ENCODE results near the gene FOXJ3.

Gene FOXJ3

DNA sequence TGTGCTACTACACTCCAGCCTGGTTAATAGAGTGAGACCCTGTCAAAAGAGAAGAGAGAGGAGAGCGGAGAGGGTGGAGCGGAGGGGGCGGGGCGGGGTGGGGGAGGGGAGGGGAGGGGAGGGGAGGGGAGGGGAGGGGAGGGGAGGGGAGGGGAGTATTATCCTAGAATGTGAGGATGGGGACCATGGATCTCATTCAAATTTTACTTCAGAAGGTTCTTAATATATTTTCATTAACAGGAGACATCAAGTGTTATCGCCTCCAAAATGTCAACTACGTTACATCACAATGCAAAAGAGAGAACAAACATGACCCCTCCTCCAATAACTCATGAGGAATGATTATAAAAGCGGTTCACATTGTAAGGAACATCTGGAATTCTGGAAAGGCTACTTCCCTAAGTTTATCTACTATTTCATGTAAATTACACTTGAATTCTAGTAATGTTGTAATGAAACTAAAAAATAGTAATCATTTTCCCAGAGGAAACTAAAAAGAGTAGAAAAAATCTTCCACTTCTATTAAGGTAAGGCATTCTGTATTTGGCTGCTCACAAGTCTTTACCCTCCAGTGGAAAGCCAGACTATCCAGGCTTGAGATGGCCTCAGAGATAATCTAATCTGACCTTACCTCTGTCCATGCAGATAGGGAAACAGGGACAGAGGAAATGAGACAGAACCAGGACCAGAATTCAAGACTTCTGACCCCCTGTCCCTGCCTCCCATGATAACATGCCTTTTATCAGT is 151.7 kb downstream of the FOXJ3 start:
- no peak for DNase-seq

DNA sequence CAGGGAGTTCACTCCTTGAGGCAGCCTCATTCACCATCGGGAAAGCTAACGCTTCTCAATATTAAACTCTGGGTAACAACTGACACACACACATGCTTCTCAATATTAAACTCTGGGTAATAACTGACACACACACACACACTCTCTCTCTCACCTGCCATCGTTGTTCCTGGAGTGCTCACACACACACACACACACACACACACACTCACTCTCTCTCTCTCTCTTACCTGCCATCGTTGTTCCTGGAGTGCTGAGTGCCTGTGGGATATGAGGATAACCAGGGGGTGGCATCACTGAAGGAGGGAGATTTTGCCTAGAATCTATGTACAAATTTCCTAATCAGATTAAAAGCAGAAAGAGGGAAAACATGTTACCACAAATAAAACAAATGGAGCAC is 153.3 kb downstream of the FOXJ3 start:
- DNase-seq = no peak

DNA sequence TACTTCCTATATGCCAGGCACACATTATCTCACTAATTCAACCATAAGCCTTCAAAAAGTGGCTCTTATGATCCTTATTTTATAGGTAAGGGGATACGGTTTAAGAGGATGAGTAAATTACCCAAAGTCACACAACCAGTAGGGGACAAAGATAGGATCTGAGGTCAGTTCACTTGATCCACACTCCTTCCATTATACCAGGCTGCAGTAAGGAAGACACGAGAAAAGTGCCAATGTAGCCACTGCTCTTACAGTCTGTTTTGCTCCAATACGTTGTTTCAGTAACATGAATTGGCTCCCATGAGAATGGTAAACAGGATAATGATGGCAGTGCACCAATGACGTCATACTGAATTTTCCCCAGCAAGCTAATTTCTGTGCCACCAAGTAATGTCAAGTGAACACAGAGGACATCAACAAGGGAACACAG is 155.1 kb downstream of the FOXJ3 start:
- DNase-seq = no peak

DNA sequence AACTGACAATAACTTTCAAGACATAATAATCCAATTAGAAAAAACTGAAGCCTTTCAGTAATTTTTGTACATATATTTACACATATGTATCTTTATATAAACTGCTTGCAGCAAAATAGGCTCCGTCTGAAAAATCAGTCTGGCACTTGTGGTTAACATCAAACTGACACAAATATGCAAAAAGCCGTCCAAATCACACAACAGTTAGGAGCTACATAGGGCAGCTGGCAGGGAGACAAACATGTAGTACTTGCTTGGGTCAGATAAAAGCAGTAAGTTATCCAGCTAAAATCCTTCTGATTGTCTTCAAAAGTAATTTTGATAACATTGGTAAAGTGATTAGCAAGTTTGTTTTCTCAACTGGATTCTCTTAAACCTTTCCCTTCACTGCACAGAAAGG is 155.8 kb downstream of the FOXJ3 start:
- no peak for DNase-seq

DNA sequence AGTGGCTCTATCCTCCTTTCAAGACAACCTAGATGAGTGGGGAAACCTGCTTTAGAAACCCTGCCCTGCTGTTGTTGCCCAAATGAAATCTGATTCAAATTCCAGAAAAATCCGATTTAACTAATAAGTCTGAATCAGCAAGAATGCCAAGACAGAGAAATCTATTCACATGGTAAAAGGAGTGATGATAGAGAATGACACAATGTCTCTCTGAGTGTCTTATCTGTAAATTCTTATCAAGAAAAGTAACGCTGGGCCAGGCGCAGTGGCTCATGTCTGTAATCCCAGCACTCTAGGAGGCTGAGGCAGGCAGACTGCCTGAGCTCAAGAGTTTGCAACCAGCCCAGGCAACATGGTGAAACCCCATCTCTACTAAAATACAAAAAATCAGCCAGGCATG is 156.8 kb downstream of the FOXJ3 start:
- no peak for DNase-seq

DNA sequence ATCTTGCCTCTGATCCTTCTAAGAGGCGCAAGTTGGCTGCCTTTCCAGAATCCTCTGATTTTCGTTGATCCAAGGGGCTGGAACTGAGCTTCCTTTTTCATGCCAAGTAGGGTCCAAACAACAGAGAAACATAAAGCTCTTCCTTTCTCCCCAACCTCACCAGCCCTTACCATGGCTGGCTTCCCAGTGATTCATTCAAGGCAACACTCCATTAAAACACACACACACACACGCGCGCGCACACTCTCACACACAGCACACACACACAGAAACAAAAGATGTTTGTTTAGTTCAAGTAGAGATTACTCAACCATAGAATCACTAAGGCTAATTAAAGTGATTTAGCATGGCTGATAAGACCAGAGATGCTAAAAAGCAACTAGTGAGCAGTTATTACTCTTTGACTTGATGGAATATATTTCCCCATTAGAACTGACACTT is 157.5 kb downstream of the FOXJ3 start:
- DNase-seq = peak; percentile 87

DNA sequence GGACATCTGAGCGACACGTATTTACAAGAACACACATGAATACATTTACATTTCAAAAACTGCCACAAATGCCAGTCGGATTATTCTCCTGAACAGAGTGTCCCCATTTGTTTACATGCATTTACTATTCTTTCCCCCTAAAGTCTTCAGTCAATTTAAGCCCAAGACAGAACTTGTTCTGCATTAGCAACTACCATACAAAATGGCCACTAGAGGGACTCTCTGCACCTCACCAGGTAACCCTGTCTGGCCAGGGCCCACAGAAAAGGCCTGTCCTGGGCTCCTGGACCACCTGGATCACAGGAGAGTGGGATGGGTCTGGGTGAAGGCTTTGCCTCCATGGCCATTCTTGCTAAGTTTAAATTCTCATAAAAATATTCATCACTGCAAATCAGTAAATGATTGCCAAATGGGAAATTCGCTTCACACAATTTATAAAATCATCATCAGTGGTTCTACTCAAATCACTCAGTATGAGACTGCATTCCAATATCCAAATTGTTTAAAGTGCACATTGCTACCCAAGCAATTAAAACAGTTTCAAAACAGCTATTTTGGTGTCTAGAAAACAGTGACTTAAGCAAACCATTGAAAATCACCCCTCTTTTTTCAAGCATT is 158.0 kb downstream of the FOXJ3 start:
- DNase-seq = peak; percentile 74

DNA sequence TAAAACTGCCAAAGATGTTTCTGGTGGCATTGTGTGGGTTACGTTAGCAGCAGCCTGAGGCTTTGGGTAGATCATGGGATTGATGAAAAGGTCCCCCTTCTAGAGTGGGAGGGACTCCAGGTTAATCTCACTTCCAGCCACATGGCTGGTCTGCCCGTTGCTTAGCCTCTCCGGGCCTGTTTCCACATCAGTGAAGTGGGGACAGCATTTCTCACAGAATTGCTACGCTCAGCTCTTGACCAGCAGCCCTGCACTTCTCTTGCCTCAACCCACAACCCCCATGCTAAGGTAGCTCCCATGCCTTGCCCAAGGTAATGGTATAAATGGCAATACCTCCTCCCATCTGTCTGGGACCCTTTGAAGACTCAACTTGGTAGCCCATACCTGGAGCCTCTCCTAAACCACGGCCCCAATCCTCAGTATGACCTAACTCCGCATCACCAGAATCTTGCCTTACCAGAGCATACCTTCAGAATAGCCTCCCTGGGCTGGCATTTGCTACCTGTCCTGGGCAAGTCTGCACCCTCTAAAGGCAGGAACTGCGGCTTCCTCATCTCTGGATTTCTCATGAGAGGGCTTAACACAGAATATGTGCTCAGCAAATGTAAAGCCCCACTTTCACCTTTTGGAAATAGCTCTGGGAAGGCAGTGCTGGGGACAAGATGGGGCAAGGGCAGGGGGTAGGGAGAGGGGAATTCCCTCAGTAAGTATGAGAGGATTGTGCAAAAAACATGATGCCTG is 159.6 kb downstream of the FOXJ3 start:
- DNase-seq = no peak

DNA sequence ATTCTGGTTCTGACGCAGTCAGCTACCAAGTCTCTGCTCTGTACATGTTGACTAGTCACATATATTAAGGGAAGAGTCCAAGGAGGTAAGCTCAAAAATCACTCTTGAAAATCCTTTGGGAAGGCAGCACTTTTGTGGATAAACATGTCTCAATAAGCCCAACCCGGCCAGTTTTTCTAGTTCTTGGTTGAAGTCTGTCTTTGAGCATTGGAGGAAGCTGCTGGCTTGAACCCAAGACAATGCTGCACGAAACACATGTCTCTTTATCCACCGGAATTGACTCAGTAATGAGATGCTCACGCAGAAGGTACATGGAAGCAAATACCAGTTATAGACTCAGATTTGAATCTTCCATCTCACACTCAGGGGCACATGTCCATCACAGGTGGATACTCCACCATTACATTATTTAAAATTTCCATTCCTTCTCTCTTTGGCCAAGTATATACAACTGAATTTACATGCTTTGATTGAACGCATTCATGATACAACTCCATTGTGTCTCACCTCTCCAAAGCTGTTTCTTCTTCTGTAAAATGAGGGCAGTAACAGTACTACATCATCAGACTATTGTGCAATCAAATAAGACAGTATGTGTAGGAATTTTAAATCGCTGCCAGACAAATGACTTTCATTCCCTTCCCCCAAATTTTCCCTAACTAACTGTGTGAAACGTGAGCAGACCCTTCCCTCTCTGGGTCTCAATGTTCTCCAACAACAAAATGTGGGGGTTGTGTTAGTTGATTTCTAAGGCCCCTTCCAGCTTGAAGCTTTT is 160.9 kb downstream of the FOXJ3 start:
- DNase-seq = peak; percentile 22

DNA sequence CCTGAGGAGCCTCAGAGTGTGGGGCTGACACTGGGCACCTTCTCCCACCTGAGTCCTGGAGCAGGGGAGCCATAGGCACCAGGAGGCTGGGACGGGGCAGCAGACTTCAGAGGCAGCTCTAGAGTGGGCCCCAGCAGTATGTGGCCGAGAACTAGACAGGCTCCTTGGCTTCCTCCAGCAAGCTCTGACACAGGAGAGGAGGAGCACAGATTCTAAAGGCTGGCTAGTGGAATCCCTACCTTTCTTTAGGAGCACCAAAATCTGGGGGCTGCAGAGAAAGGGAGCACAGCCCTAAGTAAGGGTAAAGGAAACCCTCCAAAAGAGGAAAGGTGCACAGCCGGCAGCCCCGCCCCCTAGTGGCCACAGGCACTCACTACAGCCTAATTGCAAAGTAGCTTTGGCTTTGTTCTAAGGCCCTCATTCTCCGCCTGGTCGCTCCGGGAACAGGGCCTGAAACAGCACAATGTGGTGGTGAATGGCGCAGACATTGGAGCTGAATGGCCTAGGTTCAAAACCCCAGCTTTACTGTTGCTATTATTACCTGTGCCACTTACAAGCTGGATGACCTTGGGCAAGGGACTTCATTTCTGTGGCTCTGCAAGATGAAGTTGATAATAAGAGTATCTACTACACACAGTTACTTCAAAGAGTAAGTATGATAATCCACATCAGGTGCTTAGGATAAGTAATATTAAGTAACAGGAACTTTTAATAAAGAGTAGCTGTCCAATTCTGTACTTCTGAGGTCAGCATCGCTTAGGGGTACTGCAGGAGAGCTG is 161.7 kb downstream of the FOXJ3 start:
- peak; percentile 73 for DNase-seq

DNA sequence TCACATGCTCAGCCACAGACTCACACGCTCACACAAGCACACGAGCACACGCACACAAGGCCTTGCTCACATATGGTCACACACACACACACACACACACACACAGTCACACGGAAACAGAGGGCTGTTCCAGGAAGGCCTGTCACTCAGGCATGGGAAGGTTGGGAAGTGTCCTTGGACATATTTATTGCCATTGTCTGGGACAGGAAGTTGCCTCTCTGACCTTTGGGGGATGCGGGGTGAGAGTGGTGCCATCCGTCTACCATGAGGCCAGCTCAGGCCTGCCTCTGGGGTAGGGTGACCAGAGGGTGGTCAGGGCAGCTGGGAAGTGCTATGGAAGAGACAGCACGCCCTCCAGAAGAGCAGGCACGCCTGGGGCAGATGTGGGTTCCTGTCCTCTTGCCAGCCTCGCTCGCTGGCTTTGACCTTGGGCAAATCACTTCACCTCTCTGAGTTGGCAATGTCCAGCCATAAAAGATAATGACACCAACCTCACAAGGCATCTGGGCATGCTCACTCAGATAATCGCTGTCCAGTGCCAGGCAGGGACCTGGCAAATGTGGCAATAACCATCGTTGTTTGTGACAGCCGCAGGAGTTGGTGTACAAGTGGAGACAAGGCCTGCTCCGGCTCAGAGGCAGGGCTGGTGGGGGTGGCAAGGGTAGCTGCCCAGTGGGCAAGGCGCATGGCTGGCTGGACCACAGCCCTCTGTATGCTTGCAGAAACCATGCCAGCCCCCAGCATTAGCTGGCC is 162.5 kb downstream of the FOXJ3 start:
- DNase-seq = no peak

DNA sequence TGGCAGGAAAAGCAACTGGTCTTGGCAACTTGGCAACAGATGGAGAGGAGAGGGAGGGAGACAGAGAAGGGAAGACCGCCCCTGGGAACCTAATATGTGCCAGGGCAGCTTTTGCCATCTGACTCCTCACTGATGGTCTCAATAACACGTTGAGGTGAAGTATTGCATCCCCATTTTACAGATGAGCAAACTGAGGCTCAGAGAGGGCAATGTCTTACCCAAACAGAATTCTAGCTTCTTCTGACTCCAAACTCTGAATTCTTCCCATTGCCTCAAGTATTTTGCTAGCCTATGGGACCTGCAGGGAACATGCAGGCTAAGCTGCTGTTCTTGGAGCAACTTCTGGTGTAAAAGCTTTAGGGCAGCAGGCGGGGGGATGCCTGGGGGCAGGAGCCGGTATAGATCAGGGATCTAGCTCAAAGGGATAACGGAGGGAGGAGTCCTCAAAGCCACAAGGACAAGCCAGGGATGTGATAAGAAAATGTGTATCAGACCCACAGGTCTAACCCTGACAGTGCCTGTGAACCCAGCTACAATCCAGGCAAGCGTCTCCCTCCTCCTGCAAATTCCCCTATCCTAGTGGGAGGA is 163.3 kb downstream of the FOXJ3 start:
- no peak for DNase-seq

DNA sequence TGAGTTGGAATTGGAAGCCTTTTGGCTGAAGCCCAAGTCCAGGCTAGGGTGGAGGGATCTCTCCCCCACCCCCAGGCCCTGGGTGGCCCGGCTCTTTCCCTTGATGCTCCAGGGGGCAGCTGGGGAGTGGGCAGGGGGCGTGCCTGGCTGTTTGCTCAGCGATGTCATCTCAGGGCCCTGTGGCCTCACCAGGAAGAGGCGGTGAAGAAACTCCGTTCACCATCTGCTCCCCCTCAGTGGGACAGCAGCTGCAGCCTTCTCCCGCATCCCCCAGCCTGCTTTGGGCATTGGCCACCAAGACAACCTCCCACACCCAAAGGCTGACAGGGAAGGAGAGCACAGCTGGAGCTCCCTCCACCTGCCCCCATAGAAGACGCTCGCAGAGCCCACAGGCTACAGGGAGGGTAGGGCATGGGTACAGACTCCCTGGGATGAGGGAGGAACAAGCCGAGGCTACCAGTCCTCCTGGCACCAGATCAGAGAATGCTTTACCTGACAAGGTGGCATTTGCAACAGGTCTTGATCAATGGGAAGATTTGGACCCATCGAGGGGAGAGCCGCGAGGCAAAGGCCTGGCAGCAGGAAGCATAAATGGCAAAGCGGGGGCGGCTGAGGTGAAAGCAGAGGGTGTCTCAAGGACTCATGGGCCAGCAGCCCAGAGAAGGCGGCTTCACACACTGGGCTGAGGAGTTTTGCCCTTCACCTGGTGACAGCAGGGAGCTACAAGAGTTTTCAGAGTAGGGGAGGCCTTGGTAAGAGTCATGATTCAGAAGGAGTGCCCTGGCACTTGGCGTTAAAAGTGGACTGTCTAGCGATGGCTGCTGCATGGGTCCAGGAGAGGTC is 164.0 kb downstream of the FOXJ3 start:
- DNase-seq = no peak

DNA sequence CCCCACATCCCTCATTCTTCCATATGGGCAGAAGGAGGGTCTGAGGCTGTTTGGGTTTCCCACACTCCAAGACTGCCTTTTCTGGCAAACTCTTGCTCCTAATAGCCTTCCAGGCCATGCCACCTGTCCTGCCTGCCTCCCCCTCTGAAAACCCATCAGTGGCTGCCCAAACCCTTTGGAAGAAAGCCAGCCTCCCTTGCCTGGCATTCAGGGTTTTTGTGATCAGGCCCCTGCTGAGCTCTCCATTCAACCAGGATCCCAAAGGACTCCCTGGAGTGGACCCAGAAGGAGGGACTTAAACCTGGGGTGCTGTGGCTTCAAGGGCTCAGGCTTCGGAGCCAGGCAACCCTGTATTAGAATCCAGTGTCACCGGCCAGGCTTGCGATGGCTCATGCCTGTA is 166.3 kb downstream of the FOXJ3 start:
- DNase-seq = peak; percentile 56

DNA sequence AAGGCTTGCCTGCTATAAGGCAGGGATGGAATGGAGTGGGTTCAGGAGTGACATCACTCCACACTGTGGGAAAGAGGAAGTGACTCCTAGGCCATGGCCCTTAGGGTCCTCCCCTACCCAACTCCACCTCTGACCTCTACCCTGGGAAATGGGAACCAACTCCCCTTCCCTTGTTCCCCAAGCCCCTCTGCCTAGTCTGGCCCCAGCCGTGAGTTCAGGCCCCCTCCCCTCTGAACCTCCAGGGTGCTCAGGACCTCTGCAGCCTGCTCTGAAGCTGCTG is 166.7 kb downstream of the FOXJ3 start:
- DNase-seq = no peak

DNA sequence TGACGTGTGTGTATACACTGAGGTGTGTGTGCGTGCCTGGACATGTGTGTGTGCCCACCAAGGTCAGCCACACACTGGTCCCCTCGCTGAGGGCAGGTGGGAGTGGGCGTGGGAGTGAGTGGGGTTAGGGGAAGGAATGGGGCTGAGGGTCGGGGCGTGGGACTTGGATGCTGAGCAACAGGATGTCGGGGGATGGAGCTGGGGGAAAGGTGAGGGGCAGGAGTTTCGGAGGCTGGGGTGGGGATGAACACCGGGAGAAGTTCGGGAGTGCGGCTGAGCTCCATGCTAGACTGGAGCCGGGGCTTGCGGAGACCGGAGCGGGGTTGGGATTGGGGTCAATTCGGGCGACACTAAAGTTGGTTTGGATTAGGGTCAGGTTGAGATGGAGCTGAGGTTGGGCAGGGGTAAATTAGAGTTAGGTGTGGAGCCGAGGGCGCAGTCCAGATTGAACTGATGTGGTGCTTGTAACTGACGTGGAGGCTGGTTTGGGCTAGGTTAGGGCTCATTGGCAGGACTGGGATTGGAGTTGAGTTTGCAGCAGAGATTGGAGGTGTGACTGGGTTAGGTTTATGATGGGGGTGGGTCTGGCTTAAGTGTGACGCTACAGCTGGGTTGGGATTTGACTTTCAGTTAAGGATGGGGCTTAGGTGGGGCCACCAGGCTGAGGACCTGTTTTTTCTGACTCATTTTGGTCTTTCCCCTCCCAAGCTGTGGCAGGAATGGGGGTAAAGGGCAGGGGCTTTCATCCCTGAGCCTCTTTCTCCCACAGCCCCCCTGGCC is 167.2 kb downstream of the FOXJ3 start:
- no peak for DNase-seq

DNA sequence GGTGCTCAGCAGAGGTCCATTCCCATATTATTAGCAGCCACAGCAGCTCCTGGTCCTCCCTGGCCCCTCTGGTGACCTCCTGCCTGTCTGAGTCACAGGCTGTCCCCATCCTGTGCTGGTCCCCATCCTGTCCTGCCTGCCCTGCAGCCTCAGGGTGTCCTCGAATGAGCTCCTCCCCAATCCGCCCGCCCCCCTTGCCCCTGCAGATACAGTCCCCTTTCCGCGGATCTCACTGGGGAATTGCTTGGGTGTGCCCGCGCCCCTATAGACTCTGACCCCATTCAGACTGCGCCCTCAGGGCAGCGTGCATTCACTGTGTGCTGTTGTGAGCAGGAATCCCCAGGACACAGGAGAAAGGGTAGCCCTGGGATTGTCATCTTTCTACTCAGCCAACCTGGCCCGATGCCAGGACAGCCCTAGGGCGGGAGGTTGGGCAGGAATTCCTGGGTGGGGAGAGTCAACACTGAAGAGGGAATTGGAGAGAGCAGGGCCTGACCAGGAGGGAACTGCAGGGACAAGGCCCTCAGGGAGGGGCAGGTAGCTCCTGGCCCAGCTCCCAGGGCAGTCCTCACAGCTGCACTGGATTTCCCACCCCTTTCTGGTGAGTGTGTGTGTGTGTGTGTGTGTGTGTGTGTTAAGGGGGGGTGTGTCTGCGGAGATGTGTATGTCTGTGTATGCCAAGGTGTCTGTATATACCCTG is 169.4 kb downstream of the FOXJ3 start:
- DNase-seq = peak; percentile 94

DNA sequence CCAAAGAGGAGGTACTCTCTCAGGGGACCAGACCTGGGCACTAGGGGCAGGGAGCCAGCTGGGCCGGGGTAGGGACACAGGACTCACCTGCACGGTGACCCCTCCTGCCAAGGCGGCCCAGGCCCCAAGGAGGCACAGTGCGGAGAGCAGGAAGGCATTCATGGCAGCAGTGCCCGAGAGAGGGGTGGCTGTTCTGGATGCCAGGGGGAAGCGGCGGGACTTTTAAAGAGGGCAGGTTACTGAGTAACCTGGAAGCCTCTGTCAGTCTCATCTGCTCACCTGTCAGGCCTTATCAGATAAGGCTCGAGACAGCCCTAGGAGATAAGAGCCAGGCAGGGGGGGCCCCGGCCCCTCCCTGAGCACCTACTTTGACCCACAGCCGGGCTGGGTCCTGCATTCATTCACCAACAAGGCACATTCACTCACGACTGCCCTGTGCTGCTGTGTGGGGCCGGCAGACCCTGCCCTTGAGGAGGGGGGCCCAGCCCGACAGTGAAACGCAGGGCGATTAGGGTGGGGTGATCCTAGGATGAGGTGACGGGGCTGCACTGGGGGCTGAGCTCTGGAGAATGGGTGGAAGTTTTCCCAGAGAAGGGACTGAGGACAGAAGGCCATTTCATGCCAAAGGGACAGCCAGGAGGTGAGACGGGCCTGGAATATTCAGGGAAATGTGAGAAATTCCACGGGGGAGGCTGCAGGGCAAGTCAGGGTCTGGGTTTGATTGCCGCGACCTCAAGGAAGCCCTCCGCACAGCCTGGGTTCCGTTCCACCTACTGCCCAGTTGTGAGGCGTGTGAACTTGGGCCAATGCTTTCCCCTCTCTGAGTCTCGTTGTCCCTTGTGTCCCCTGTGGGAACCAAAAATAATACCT is 170.2 kb downstream of the FOXJ3 start, which contains the start of gene GUCA2A:
GUCA2A (minus strand) TSS at position 195 of the 870 bp plus-strand sequence; CDS start at position 162, 33 bp downstream.
- no peak for DNase-seq
